Measurements from ENCODE around the gene RET. TPM values are rescaled to one million over a fixed set of nuclear protein-coding genes. Genes with fewer than 3 reads are reported as not detected.

RET gene
- total and polyA plus RNA-seq, 2 of the 13 experiments (the other 11 are each of a cell fraction or from before 2014, with no cell fraction given) = 0.02 TPM; not detected in 1

DNA sequence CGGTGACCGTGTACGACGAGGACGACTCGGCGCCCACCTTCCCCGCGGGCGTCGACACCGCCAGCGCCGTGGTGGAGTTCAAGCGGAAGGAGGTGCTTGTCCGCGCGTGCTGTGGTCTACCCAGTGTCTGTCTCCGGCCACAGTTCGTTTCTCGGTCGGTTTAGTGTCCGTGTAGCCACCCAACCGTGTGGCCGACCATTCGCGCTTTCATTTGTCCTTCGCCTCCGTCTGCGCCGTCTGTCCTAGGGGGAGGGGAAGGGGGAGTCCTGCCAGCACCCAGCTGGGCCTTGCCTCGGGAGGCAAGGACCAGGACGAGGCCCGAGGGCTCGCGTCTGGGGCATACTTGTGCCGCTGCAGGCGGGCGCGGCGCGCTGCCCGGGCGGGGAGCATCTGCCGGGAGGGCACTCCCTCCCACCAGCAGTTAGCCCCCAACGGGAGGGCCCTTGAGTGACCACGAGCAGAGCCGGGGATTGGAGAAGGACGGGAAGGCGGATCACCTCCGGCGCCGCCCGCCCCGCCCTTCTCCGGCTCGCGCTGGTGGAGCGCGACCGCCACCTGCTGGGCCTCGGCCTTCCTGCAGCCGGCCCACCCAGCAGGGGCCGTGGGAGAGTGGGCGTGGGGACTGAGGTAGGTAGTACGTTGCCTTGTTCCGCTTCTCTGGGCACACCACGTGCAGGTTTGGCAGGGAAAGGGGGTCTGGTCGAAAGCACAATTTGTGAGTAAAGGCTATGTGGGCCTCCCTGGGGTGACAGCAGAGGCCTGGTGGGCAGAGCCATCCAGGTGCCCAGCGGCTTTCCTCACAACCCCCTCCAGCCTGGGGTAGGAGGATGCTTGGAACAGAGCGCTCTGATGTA lies 28.5 kb downstream of the RET start:
- H4K20me1 ChIP-seq (ENCODE audit: insufficient read depth, low read length) = no peaks in the 10 kb centered on the region
- H3K9ac ChIP-seq (ENCODE audit: insufficient read depth, low read depth, low read length) = no peak overlapping the region
- no peak overlapping the region for H3K27ac ChIP-seq (ENCODE audit: extremely low read length, insufficient read depth, low read length)
- FAIRE-seq (no peak), DNase-seq (ENCODE audit: low spot score) (peak; percentile 36), ATAC-seq (peak; percentile 90)
- H3K4me3 ChIP-seq (replicated peaks in 1 of 3; ENCODE audit: insufficient read depth in 1 of 3, low read depth in 2 of 3, low read length in 3 of 3) = peak overlapping the region; percentile 32 to 62 (median 39); a peak in 4 of 6 replicates
- H3K79me2 ChIP-seq (ENCODE audit: insufficient read depth, low read length) = no peaks in the 10 kb centered on the region
- H3K4me2 ChIP-seq (ENCODE audit: low read depth, low read length) = peak overlapping the region; percentile 78
- ChIA-PET CTCF (ENCODE audit: low intra/inter-chr PET ratio, low total read pairs) (interaction anchor here (2.2 kb wide), 1 partner anchor 239 kb away, joined by 28 read pairs; no protein-coding TSS in a partner anchor), POLR2A (no interaction called here)
- BruUV-seq (replicated peaks) = no TSS peak
- no peaks in the 10 kb centered on the region for H3K9me3 ChIP-seq (ENCODE audit: low read length)
- 20% methylated on average over 41 of the region's 71 CpGs for WGBS (ENCODE audit: low lambda C conversion rate)
- peaks cover 12% of the 10 kb centered on the region for H3K4me1 ChIP-seq (ENCODE audit: insufficient read depth, low read length)
- intact Hi-C loops (cut with micrococcal nuclease; ENCODE audit: unreplicated experiment) (loop anchor here (1.0 kb wide), 1 partner anchor 239 kb away; no protein-coding TSS in a partner anchor), in situ Hi-C loops (cut with HindIII; ENCODE audit: extremely low pct_ligation_motif_present, low pct_unique_long_range_greater_than_20kb) (loop anchor here (5.0 kb wide), 1 partner anchor 233 kb away; no protein-coding TSS in a partner anchor)
- H3K27me3 ChIP-seq (ENCODE audit: control insufficient read depth in 1 of 2, insufficient read depth in 2 of 2, low read length in 2 of 2) = peaks cover 0 to 39% of the 10 kb centered on the region in 2 experiments; a peak in 3 of 5 replicates
- no peak overlapping the region for H2AFZ ChIP-seq (ENCODE audit: low read length)
- no peaks in the 10 kb centered on the region for H3K36me3 ChIP-seq (replicated peaks in 1 of 2; ENCODE audit: control insufficient read depth in 1 of 2, insufficient read depth in 2 of 2, low read length in 2 of 2)
- no peak for TF ChIP-seq ZNF101 (CRISPR knock-in tag; IDR thresholded peaks at IDR 0.05; ENCODE audit: borderline replicate concordance, low read depth)
- TF ChIP-seq ZNF121 (CRISPR knock-in tag; IDR thresholded peaks at IDR 0.05) = no peak
- no peak for TF ChIP-seq ESRRA (CRISPR knock-in tag; IDR thresholded peaks at IDR 0.05; ENCODE audit: low read depth)
- TF ChIP-seq ZBTB42 (CRISPR knock-in tag; IDR thresholded peaks at IDR 0.05) = no peak
- no peak for TF ChIP-seq ATAD3A (CRISPR knock-in tag; IDR thresholded peaks at IDR 0.05)
- peak; percentile 66; the same call in 1 of the 2 replicates for TF ChIP-seq ZNF44 (CRISPR knock-in tag; IDR thresholded peaks at IDR 0.05)
- no peak for TF ChIP-seq FOXO4 (CRISPR knock-in tag; conservative IDR thresholded peaks at IDR 0.05)
- no peak for TF ChIP-seq IRF9 (CRISPR knock-in tag; IDR thresholded peaks at IDR 0.05; ENCODE audit: borderline replicate concordance)
- TF ChIP-seq FOXO1 (CRISPR knock-in tag; IDR thresholded peaks at IDR 0.05) = 0 out of 2 replicates have a peak, but pooled peaks have one; percentile 25
- TF ChIP-seq HOXA5 (CRISPR knock-in tag; IDR thresholded peaks at IDR 0.05) = 0 out of 2 replicates have a peak, but pooled peaks have one; percentile 47
- no peak for TF ChIP-seq NR1H2 (CRISPR knock-in tag; IDR thresholded peaks at IDR 0.05; ENCODE audit: borderline replicate concordance, low read depth)
- no peak for TF ChIP-seq ZNF343 (CRISPR knock-in tag; IDR thresholded peaks at IDR 0.05)
- no peak for TF ChIP-seq NONO (IDR thresholded peaks at IDR 0.05)
- TF ChIP-seq NONO (CRISPR knock-in tag; conservative IDR thresholded peaks at IDR 0.05) = 0 out of 2 replicates have a peak, but pooled peaks have one; percentile 63
- TF ChIP-seq BORCS8-MEF2B (CRISPR knock-in tag; IDR thresholded peaks at IDR 0.05) = no peak
- 0 out of 2 replicates have a peak, but pooled peaks have one; percentile 33 for TF ChIP-seq ZGPAT (CRISPR knock-in tag; IDR thresholded peaks at IDR 0.05)
- no peak for TF ChIP-seq CENPT (CRISPR knock-in tag; IDR thresholded peaks at IDR 0.05; ENCODE audit: low read depth)
- TF ChIP-seq ZNF33B (CRISPR knock-in tag; IDR thresholded peaks at IDR 0.05) = no peak
- no peak for TF ChIP-seq ZNF792 (CRISPR knock-in tag; IDR thresholded peaks at IDR 0.05)
- no peak for TF ChIP-seq PHF5A (CRISPR knock-in tag; IDR thresholded peaks at IDR 0.05; ENCODE audit: low read depth, unreplicated experiment)

All from HepG2 (cell line).